H54 (cell line): ENCODE results near the gene THOC6.
A peak's percentile ranks its signal among the peaks of the same experiment; 100 is the strongest.
"Not testable (repeated sequence)": the region's sequence is repeated elsewhere in the genome, so short reads cannot be mapped to it uniquely, and the experiment has no call there.

ENCODE experiments used
- DNase-seq: peaks from one replicate; pipeline ENCODE4 v3.0.0; 2011; ENCODE audit warnings: low spot score, mixed read lengths; ENCODE audit not compliant: insufficient read length
- FAIRE-seq: peaks from 3 replicates; lab custom pipeline; 2011; peaks lifted over from hg19 to GRCh38; lab: Jason Lieb, UNC
- POLR2A ChIP-seq: IDR thresholded peaks from 2 replicates; pipeline ENCODE4 v1.6.1; 2011; ENCODE audit warnings: low read depth, mild to moderate bottlenecking, low read length

The THOC6 gene

DNA sequence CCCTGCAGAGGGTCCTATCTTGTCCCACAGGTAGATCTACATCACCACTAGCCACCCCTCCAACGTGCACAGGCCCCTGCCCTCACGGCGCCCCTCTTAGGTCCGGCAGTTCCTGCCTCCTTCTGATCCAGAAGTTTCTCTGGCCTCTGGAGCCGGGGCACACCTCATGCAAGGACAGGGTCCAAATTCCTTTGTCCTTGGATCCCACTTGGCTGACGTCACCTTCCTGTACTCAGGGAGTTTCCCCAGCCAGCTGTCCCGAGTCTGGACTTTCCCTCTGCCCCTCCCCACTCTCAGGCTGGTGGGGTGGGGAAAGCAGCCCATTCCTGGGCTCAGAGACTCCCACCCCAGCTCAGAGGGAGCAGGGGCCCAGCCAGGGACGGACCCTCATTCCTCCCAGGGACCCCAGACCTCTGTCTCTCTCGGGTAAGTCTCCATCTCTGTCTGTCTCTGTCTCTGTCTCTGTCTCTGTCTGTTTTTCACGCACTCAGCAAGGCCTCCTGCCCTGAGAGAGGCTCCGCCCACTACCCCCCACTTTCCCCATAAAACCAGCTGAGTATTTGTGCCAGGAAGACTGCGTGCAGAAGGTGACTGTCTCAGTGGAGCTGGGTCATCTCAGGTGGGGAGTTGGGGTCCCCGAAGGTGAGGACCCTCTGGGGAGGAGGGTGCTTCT is 41.4 kb downstream of the THOC6 start, which contains the start of gene IL32:
TSS of gene IL32 (plus strand) at position 572 of the 673 bp plus-strand sequence. CDS start 172 bp downstream, outside the sequence.
- no peak for TF ChIP-seq POLR2A
- peak; percentile 94 for DNase-seq
- no peak for FAIRE-seq

DNA sequence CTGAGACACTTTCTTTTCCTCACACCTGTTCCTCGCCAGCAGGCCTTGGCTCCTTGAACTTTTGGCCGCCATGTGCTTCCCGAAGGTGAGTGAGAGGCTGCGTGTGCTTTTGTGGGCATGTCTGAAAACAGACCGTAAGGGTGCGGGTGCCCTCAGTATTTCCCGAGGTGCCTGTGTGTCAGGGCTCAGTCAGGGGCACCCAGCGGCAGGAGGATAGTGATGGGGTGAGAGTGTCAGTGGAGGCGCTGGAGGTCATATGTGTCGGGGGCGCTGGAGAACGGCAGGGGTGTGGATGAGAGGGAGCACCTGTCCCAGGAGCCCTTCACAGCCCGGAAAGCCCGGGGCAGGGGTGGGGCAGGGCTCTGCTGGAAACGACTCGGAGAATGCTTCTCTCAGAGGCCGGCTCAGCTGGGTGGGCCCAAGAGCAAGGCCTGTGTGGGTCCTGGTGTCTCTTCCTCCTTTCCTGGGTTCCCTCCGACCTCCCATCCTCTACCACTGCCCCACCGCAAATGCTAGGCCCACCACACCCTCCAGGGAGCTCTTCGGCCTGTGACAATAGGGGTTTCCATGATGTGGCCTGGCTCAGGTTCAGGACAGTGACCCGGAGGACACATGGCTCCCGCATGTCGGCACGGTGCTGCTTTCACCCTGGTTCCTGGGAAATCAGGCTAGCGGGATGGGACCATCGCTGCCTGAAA is 42.1 kb downstream of the THOC6 start:
- no peak for FAIRE-seq
- TF ChIP-seq POLR2A, result no peak
- DNase-seq, result no peak

DNA sequence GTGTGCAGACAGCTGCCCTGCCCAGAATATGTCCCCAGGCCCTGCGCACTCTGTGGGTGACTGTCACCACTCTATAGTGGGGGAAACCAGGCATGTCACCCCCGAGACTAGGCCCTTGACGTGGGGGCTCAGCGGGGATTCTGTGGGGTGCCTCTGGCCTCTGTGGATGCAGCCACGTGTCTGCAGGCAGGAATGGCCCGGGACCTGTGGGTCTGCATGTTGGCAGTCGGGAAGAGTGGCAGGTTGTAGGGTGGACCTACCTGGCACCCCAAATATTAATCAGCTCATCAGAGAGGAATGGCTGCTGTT is 42.6 kb downstream of the THOC6 start:
- DNase-seq, result no peak
- FAIRE-seq, result no peak
- TF ChIP-seq POLR2A, result no peak

DNA sequence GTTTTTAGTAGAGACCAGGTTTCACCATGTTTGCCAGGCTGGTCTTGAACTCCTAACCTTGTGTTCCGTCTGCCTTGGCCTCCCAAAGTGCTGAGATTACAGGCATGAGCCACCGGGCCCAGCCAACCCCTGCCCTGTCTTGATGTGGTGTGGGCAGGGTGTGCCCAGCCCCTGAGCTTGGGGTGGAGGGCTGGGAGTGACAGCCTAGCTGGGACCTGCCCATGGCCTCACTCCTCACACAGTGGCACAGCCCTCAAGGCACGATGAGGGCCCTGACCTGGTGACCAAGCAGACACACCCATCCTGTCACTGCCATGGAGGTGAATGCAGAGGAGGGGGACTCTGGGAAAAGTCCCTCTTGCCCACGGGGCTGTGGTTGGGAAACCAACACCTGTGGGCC is 44.7 kb downstream of the THOC6 start:
- no peak for DNase-seq
- FAIRE-seq, result no peak
- no peak for TF ChIP-seq POLR2A

DNA sequence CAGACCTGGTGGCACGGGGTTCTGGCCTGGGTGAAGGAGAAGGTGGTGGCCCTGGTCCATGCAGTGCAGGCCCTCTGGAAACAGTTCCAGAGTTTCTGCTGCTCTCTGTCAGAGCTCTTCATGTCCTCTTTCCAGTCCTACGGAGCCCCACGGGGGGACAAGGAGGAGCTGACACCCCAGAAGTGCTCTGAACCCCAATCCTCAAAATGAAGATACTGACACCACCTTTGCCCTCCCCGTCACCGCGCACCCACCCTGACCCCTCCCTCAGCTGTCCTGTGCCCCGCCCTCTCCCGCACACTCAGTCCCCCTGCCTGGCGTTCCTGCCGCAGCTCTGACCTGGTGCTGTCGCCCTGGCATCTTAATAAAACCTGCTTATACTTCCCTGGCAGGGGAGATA is 45.3 kb downstream of the THOC6 start:
- DNase-seq, FAIRE-seq: not testable (repeated sequence)

DNA sequence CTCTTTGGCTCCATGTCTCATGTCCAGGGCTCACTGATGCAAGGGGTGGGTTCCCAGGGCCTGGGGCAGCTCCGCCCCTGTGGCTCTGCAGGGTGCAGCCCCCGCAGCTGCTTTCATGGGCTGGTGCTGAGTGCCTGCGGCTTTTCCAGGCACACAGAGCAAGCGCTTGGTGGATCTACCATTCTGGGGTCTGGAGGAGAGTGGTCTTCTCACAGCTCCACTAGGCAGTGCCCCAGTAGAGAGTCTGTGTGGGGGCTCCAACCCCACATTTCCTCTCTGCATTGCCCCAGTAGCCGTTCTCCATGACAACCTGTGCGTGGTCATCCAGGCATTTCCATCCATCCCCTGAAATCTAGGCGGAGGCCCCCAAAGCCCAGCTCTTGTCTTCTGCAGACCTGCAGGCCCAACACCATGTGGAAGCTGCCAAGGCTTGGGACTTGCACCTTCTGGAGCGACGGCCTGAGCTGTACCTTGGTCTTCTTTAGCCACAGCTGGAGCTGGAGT is 46.8 kb downstream of the THOC6 start:
- TF ChIP-seq POLR2A, result no peak
- DNase-seq, result no peak
- FAIRE-seq, result no peak

DNA sequence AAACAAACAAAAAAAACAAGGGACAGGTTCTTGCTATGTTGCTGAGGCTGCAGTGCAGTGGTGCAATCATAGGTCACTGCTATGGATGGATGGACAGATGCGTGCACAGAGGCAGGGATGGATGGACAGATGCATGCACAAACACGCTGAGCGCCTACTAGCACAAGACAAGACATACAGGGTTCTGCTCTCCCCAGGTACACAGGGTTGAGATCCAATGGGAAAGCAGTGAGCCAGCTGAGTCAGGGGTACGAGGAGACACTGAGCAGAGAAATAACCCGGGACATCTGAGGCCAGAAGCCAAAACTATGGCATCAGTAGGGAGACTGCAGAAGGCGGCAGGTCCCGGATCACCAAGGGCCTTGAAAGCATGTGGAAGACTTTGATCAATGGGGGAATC is 47.8 kb downstream of the THOC6 start:
- TF ChIP-seq POLR2A, result no peak
- DNase-seq (no peak), FAIRE-seq (no peak)

DNA sequence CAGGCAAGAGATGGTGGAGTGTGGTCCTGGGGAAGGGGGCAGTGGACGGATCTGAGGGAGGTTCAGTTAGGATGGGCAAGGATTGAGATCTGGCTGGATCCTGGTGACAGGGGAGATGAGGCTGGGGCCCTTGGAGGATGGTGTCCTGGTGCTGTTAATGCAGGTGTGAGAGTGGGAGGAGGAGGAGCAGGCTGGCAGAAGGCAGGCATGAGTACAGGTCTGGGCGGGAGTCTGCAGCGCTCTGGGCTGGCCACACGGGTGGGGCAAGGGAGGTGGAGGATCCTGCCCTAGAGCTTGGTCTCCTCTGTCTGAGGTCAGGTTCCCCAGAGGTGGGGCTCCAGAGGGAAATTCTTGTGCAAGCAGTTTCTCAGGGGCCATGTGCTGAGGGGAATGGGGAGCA is 48.3 kb downstream of the THOC6 start:
- FAIRE-seq, DNase-seq: not testable (repeated sequence)

DNA sequence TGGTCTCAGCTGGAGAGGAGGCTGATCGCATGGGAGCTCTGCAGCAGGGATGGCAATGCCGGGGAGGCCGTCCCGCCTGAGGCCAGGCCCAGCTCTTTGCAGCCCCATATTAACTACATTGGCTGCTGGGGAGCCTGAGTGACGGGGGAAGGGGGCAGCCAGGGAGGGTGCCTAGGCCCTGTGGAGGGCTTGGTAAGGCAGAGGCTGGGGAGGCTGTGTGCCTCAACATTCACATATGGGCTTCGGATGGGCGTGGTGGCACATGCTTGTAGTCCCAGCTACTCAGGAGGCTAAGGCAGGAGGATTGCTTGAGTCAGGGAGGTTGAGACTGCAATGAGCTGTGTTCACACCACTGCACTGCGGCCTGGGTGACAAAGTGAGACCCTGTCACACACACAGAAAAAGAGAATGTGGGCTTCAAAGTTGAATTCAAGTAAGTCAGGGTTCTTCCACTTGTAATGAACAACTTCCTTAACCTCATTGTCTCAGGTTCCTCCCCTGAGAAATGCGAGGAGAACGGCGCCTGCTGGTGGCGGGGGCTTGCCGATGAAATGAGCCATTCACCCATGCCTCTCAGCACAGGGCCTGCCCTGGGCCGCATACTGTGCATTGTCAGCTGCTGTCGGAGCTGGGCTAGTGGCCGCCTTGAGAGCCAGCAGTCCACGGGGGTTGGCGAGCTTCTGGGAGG is 48.9 kb downstream of the THOC6 start:
- not testable (repeated sequence) for DNase-seq, FAIRE-seq

DNA sequence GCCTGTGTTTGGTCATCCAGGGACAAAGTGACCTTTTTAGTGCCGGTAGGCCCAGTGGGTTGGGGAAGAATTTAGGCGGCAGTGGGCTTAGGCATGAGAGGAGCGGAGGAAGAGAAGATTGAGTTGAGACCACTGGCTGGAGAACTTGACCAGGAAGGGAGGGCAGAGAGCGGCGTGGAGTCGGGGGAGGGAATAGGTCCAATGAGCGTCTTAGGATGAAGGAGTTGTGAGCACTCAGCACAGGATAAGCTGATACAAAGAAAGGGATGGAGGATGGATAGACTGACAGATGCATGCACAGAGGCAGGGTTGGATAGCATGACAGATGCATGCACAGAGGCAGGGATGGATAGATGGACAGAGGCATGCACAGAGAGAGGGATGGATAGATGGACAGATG is 49.6 kb downstream of the THOC6 start:
- FAIRE-seq (no peak), DNase-seq (no peak)
- TF ChIP-seq POLR2A, result no peak

DNA sequence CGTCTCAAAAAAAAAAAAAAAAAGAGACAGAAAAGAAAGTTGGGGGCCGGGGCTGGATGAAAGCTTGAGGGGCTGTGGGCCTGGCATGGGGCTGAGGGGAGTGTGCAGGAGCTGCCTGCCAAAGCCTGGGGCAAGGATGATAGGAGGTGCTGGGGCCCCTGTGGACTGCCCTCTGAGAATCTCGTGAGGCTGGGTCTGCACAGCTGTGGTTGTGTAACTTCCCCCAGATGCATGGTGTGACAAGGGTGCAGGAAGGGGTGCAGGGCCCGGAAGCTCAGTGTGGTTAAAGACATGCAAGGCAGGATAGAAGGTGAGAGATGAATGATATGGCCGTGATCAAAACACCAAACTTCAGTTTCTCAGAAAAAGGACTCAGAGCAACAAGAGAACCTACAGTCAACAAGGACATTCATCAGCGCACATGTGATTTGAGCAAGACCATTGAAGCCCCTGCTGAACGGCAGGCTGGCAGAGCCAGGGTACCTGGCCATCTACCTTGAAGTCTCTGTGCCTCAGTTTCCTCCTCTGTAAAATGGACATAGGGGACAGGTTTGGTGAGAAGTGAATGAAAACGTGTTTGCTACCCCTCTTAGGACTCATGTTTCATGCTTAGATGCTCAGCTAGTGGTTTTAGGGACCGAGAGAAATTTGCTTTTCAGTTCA is 51.2 kb downstream of the THOC6 start:
- TF ChIP-seq POLR2A, result no peak
- FAIRE-seq, result no peak
- no peak for DNase-seq

DNA sequence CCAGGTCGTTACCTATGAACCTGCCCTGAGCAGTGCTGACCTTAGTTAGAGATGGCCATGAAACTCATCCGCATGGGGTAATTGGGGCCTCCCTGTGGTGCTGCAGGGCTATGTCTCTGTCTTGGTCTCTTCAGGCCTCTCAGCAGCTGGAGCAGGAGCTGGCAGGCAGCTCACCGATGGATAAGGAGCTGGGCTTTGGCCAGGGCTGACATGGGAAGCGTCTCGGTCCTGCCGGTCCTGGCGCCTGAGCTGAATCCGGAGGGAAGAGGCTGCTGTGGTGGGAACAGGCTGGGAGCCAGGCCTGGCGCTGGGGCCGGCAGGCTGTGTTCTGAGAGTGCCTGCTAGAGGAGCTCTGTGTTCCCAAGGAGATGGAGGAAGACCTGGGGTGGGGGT is 51.7 kb downstream of the THOC6 start:
- no peak for FAIRE-seq
- no peak for DNase-seq
- no peak for TF ChIP-seq POLR2A

DNA sequence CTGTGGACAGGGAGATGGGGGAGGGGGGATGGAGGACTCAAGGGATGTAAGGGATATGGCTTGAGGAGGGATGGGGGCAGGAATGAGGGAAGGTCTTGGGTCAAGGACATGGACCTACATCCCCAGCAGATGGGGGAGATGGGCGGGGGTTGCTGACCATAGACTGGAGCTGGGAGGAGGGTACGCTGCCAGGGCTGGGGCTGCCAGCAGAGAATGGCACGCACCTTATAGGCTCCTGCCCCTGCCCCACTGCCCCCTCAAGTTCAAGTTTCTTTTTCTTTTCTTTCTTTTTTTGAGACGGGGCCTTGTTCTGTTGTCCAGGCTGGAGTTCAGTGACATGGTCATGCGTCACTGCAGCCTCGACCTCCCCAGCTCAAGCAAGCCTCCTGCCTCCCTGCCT is 52.1 kb downstream of the THOC6 start:
- FAIRE-seq, DNase-seq: not testable (repeated sequence)

DNA sequence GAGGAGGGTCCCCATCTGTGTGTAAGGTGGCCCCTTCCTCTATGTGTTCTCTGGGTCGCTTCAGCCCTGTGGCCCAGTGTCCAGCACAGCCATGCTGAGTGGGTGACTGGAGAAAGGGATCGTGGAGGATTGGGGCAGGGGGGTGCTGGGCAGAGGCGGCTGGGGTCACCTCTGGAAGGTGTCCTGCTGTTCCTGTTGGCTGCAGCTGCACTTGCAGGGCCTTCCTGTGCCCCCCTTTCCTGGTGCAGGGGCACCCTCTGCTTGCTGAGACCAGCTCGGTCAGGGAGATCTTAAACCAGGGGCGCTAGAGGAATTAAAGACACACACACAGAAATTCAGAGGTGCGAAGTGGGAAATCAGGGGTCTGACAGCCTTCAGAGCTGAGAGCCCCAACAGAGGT is 52.7 kb downstream of the THOC6 start:
- FAIRE-seq (no peak), DNase-seq (no peak)
- TF ChIP-seq POLR2A, result no peak
